ENCODE results near the gene ESCO1.

Gene ESCO1

DNA sequence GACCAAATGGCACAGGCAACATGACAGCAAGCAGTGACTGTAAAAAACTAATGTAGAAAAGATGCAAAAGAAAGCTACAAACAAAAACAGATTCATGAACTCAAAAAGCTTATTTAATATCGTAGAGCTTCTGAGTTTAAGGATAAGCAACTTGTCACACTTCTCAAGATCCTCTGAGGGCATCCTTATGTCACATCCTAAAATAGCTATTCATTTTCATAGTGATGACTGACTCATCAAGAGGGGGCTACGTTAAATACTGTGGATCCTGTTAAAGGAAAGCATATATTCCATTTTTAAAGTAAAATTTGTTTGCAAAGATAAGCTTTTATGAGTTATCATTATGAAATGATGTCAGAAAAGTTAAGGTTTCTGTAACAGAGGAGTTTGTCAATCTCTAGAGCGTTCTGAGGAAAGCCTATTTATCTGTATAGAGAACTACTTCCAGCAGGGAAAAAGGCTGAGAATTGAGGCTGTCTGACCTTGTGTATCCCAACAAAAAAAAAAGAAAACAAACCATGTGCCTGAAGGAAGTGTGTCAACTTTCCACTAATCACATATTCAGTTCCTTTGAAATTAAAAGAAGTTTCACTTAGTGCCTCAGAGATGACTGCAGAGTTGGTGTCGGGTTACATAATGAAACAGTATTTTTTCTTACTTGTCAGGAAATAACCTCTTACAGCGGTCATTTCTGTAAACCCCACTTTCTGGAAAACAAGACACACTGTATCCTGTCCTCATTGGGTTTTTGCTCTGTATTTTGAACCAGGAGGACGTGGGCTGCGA is 115.5 kb downstream of the ESCO1 start:
- DNase-seq, result peak; percentile 64

- no peak for DNase-seq
Measured at GRCh38 chr18:21483051-21483450, 117.5 kb downstream of the ESCO1 start.

GRCh38 chr18:21481739-21482138 is 118.8 kb downstream of the ESCO1 start:
- DNase-seq, result no peak

GRCh38 chr18:21479721-21480120 is 120.8 kb downstream of the ESCO1 start:
- DNase-seq, result no peak
